K562 (cell line): ENCODE data around the gene SMAD7. TPM values are rescaled to one million over a fixed set of nuclear protein-coding genes. Genes with fewer than 3 reads are reported as not detected.

Source experiments
- BACH1 ChIP-seq: fragments of 200-800 bp; sonication (Bioruptor generic); IDR thresholded peaks from 2 replicates; pipeline ENCODE4 v1.6.1; 2016; ENCODE audit warnings: missing genetic modification characterization, missing compliant biosample characterization
- CBFA2T2 ChIP-seq: fragments of 450-650 bp; conservative IDR thresholded peaks from 2 replicates; pipeline ENCODE4 v1.6.1; 2017; ENCODE audit warnings: mild to moderate bottlenecking
- DDX20 ChIP-seq: fragments of 450-650 bp; IDR thresholded peaks from 2 replicates; pipeline ENCODE4 v1.6.1; 2016; ENCODE audit warnings: missing genetic modification characterization, low read depth, mild to moderate bottlenecking, missing compliant biosample characterization, moderate library complexity
- GMEB1 ChIP-seq: fragments of 250-450 bp; sonication (Bioruptor Pico); IDR thresholded peaks from 2 replicates; pipeline ENCODE4 v1.4.0; 2020; ENCODE audit warnings: mild to moderate bottlenecking
- GTF2F1 ChIP-seq: IDR thresholded peaks from 2 replicates; pipeline ENCODE4 v1.6.1; 2011; ENCODE audit warnings: low read depth, low read length, improper control_type of control experiment
- IFI16 ChIP-seq: fragments of 250-450 bp; sonication (Bioruptor Pico); IDR thresholded peaks from 2 replicates; pipeline ENCODE4 v2.1.2; 2022; ENCODE audit warnings: mild to moderate bottlenecking, inconsistent platforms
- MLLT1 ChIP-seq, 2 experiments: fragments of 450-650 bp; IDR thresholded peaks; 2 replicates each; pipeline ENCODE4 v1.6.1; 2016
- OTX1 ChIP-seq: fragments of 450-650 bp; formaldehyde crosslinking; IDR thresholded peaks from 2 replicates; pipeline ENCODE4 v1.4.0; 2022; ENCODE audit warnings: mild to moderate bottlenecking
- PTRF ChIP-seq: fragments of 450-650 bp; IDR thresholded peaks from 2 replicates; pipeline ENCODE4 v1.6.1; 2016; ENCODE audit warnings: mild to moderate bottlenecking, missing genetic modification characterization, missing compliant biosample characterization
- PTTG1 ChIP-seq: fragments of 450-650 bp; IDR thresholded peaks from 2 replicates; pipeline ENCODE4 v1.6.1; 2016; ENCODE audit warnings: low read depth, mild to moderate bottlenecking, missing genetic modification characterization, missing compliant biosample characterization
- RBM25 ChIP-seq: fragments of 200-400 bp; formaldehyde crosslinking; IDR thresholded peaks from 2 replicates; pipeline ENCODE4 v1.6.1; 2018; ENCODE audit warnings: low read length, low read depth, moderate library complexity; ENCODE audit not compliant: severe bottlenecking
- SMAD3 ChIP-seq: fragments of 450-650 bp; formaldehyde crosslinking; conservative IDR thresholded peaks from 2 replicates; pipeline ENCODE4 v1.4.0; 2020; ENCODE audit warnings: mild to moderate bottlenecking
- SMAD4 ChIP-seq: fragments of 250-450 bp; sonication (Bioruptor Pico); conservative IDR thresholded peaks from 2 replicates; pipeline ENCODE4 v1.8.0; 2021; ENCODE audit warnings: inconsistent platforms, mild to moderate bottlenecking, moderate library complexity
- TAL1 ChIP-seq: fragments of 450-650 bp; IDR thresholded peaks from 2 replicates; pipeline ENCODE4 v1.6.1; 2016; ENCODE audit warnings: mild to moderate bottlenecking
- ZNF589 ChIP-seq: fragments of 200-800 bp; sonication (Bioruptor generic); IDR thresholded peaks from 2 replicates; pipeline ENCODE4 v1.6.1; 2016; ENCODE audit warnings: low read depth, missing genetic modification characterization, missing compliant biosample characterization
- ZNF639 ChIP-seq, 2 experiments: fragments of 200-800 bp in 1 of 2; sonication (Bioruptor generic) in 1 of 2; sonication (generic) in 1 of 2; formaldehyde crosslinking in 1 of 2; IDR thresholded peaks in 1 of 2; conservative IDR thresholded peaks in 1 of 2; 2 replicates each; pipeline versions ENCODE4 v1.5.0 to v1.6.1; 2016 to 2020; ENCODE audit warnings: missing compliant biosample characterization in 1 of 2, missing genetic modification characterization in 1 of 2, missing genetic modification reagents in 1 of 2
- polyA plus RNA-seq, 8 experiments: library from polyadenylated mRNA; depleted of rRNA in 4 of 8; stranded (reverse) in 5 of 8; unstranded in 3 of 8; fragments of >200 nt; fragmentation: Nextera tagmentation in 2 of 8; fragmentation: Illumina TruSeq in 1 of 8; extraction: Ambion mirVana in 2 of 8; extraction: Trizol in 1 of 8; gene quantifications; 2 replicates each; pipeline versions ENCODE4 v1.2.1 to v1.2.3, GENCODE V29; 2011 to 2014; ENCODE audit warnings: inconsistent platforms in 1 of 8, missing spikeins in 1 of 8
- total RNA-seq, 7 experiments: library from RNA; depleted of rRNA in 6 of 7; stranded (reverse); fragments of >200 nt in 6 of 7; fragmentation: Illumina TruSeq in 2 of 7; extraction: Trizol in 2 of 7; gene quantifications; 2 replicates each; pipeline versions ENCODE4 v1.2.1 to v1.2.3, GENCODE V29; 2011 to 2021; ENCODE audit warnings: low replicate concordance in 1 of 7

The SMAD7 gene
- total and polyA plus RNA-seq, 9 of the 15 experiments (the other 6 are each of a cell fraction or from before 2014, with no cell fraction given) = 0.13 to 3.0 (median 1.6) TPM

- TF ChIP-seq OTX1 = peak; percentile 48; the same call in 1 of the 2 replicates
- peak; percentile 55; the same call in 1 of the 2 replicates for TF ChIP-seq BACH1 (tag)
- no peak for TF ChIP-seq RBM25
- TF ChIP-seq SMAD3 = 0 out of 2 replicates have a peak, but pooled peaks have one; percentile 64
- 0 out of 4 replicates have a peak, but pooled peaks of 1 of the 2 experiments have one; percentile 67 for TF ChIP-seq ZNF639 (CRISPR knock-in tag; conservative IDR thresholded peaks at IDR 0.05 in 1 of 2, IDR thresholded peaks at IDR 0.05 in 1 of 2)
- TF ChIP-seq SMAD4 (CRISPR knock-in tag) = peak; percentile 86
- TF ChIP-seq PTRF (tag) = peak; percentile 90
- no peak for TF ChIP-seq MLLT1 (IDR thresholded peaks at IDR 0.05)
- no peak for TF ChIP-seq ZNF589 (CRISPR knock-in tag)
- TF ChIP-seq IFI16 (CRISPR knock-in tag) = 0 out of 2 replicates have a peak, but pooled peaks have one; percentile 28
- TF ChIP-seq GTF2F1 = no peak
- peak; percentile 92 for TF ChIP-seq PTTG1 (tag)
- 0 out of 2 replicates have a peak, but pooled peaks have one; percentile 10 for TF ChIP-seq GMEB1 (CRISPR knock-in tag)
- TF ChIP-seq DDX20 (tag) = peak; percentile 88
- peak; percentile 47; the same call in 1 of the 2 replicates for TF ChIP-seq CBFA2T2
- 0 out of 2 replicates have a peak, but pooled peaks have one; percentile 13 for TF ChIP-seq TAL1
Measured at GRCh38 chr18:48962252-48962993, 11.7 kb upstream of the SMAD7 start (continued).
